Measurements from ENCODE around the gene PROK2.

DNA sequence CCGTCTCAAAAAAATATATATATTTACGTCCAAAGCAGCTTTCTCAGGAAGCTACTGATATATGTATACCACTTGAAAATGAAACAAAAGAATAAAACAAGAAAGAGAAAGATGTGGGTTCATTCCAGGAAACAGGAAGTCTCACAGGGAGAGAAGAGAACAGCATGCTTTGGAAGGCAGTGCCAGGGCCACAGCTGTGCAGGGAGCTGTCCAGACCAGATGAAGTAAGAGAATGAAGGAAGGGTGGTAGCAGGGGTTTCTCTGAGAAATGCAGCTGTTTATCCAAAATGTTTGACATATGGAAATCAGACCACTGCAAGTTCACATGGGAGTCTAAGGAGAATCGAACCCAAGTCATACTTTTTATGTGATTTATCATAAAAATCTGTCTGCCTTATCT lies 40.2 kb downstream of the PROK2 start:
- TF ChIP-seq EZH2 (IDR thresholded peaks at IDR 0.05; ENCODE audit: insufficient read depth, poor library complexity, severe bottlenecking) (no peak), EZH2phosphoT487 (IDR thresholded peaks at IDR 0.05; ENCODE audit: insufficient read depth, low read depth) (no peak)
